ENCODE measurements around the gene LCLAT1.

Gene LCLAT1

GRCh38 chr2:30516166-30516565, 69.1 kb downstream of the LCLAT1 start:
- no peak for TF ChIP-seq CTCF (IDR thresholded peaks at IDR 0.05)
- Histone ChIP-seq H3K4me1 (ENCODE audit: control insufficient read depth in 1 of 2, insufficient read depth in 1 of 2, low read depth in 1 of 2, low read length in 1 of 2) (no peaks in the 10 kb centered on the region), H3K27me3 (no peaks in the 10 kb centered on the region), H3K4me3 (ENCODE audit: low read depth in 1 of 2, low read length in 1 of 2) (no peak overlapping the region), H3K36me3 (no peaks in the 10 kb centered on the region), H3K27ac (no peak overlapping the region), H3K9me3 (no peaks in the 10 kb centered on the region)

DNA sequence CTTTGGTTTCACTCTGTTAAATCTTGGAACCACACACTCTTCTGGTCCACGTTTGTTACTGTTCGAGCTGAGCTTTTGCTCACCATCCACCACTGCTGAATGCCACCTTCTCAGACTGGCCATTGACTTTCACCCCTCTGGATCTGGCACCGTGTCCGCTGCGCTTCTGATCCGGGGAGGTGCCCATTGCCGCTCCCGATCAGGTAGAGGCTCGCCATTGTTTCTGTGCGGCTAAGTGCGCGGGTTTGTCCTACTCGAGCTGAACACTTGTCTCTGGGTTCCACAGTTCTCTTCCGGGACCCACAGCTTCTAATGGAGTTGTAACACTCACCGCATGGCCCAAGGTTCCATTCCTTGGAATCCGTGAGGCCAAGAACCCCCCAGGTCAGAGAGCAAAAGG, 72.8 kb downstream of the LCLAT1 start:
- H3K4me1 ChIP-seq (ENCODE audit: control insufficient read depth in 1 of 2, insufficient read depth in 1 of 2, low read depth in 1 of 2, low read length in 1 of 2): no peaks in the 10 kb centered on the region
- H3K36me3 ChIP-seq: no peaks in the 10 kb centered on the region
- no peak overlapping the region for H3K4me3 ChIP-seq (ENCODE audit: low read depth in 1 of 2, low read length in 1 of 2)
- no peak for TF ChIP-seq CTCF (IDR thresholded peaks at IDR 0.05)
- H3K27me3 ChIP-seq: no peaks in the 10 kb centered on the region
- H3K27ac ChIP-seq: no peak overlapping the region
- no peaks in the 10 kb centered on the region for H3K9me3 ChIP-seq

DNA sequence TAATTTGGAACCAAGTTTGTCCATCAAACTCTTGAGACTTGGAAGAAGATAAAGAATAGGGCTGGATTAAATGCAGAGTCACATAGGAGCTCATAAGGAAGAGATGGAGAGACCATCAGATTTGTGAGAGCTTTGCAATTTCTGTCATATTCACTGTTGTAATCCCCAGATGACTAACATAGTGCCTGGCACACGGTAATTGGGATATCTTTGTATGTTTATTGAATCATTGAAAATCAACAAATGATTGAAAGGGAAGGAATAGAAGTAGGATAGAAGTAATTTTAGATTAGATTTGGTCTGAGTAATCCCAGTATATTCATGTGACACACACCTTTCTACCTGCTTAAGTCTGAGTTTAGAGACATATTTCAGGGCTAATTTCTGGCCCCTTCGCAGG, 75.4 kb downstream of the LCLAT1 start:
- Histone ChIP-seq H3K9me3 (no peaks in the 10 kb centered on the region), H3K27me3 (no peaks in the 10 kb centered on the region), H3K36me3 (no peaks in the 10 kb centered on the region), H3K4me3 (ENCODE audit: low read depth in 1 of 2, low read length in 1 of 2) (no peak overlapping the region), H3K27ac (no peak overlapping the region), H3K4me1 (ENCODE audit: control insufficient read depth in 1 of 2, insufficient read depth in 1 of 2, low read depth in 1 of 2, low read length in 1 of 2) (peaks cover 0 to 3% of the 10 kb centered on the region in 2 experiments)
- TF ChIP-seq CTCF (IDR thresholded peaks at IDR 0.05): no peak

- Histone ChIP-seq H3K4me1 (ENCODE audit: control insufficient read depth in 1 of 2, insufficient read depth in 1 of 2, low read depth in 1 of 2, low read length in 1 of 2) (peaks cover 0 to 9% of the 10 kb centered on the region in 2 experiments), H3K36me3 (no peaks in the 10 kb centered on the region), H3K27me3 (no peaks in the 10 kb centered on the region), H3K27ac (no peak overlapping the region), H3K9me3 (no peaks in the 10 kb centered on the region), H3K4me3 (ENCODE audit: low read depth in 1 of 2, low read length in 1 of 2) (no peak overlapping the region)
- no peak for TF ChIP-seq CTCF (IDR thresholded peaks at IDR 0.05)
Measured at GRCh38 chr2:30527411-30527810, 80.4 kb downstream of the LCLAT1 start.

- TF ChIP-seq CTCF (IDR thresholded peaks at IDR 0.05): no peak
- no peaks in the 10 kb centered on the region for H3K9me3 ChIP-seq
- H3K27ac ChIP-seq: no peak overlapping the region
Measured at GRCh38 chr2:30527859-30528258, 80.8 kb downstream of the LCLAT1 start.

DNA sequence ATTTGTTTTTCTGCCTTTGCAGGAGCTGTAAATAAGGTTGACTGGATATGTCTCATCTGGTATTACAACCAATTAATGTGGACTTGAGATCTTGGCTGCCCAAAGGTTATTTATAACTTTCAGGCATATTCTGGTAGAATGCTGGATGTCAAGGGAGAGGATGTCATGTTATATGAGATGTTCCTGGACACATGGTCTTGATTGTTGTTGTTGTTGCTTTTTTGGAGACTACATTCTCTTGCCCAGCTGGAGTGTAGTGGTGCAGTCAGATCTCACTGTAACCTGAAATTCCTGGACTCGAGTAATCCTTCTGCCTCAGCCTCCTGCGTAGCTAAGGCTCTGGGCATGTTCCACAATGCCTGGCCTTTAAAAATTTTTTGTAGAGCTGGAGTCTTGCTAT, 83.3 kb downstream of the LCLAT1 start:
- H3K27me3 ChIP-seq: no peaks in the 10 kb centered on the region
- H3K4me3 ChIP-seq (ENCODE audit: low read depth in 1 of 2, low read length in 1 of 2): no peak overlapping the region
- H3K9me3 ChIP-seq: no peaks in the 10 kb centered on the region
- peaks cover 0 to 9% of the 10 kb centered on the region in 2 experiments for H3K4me1 ChIP-seq (ENCODE audit: control insufficient read depth in 1 of 2, insufficient read depth in 1 of 2, low read depth in 1 of 2, low read length in 1 of 2)
- TF ChIP-seq CTCF (IDR thresholded peaks at IDR 0.05): no peak
- H3K36me3 ChIP-seq: peaks cover 6% of the 10 kb centered on the region
- H3K27ac ChIP-seq: no peak overlapping the region

More at GRCh38 chr2:30527859-30528258, 80.8 kb downstream of the LCLAT1 start:
- peaks cover 0 to 9% of the 10 kb centered on the region in 2 experiments for H3K4me1 ChIP-seq (ENCODE audit: control insufficient read depth in 1 of 2, insufficient read depth in 1 of 2, low read depth in 1 of 2, low read length in 1 of 2)
- H3K36me3 ChIP-seq: no peaks in the 10 kb centered on the region
- no peak overlapping the region for H3K4me3 ChIP-seq (ENCODE audit: low read depth in 1 of 2, low read length in 1 of 2)
- no peaks in the 10 kb centered on the region for H3K27me3 ChIP-seq
